ENCODE measurements around the gene DNAAF8. TPM values are rescaled to one million over a fixed set of nuclear protein-coding genes. Genes with fewer than 3 reads are reported as not detected.

The DNAAF8 gene
- polyA plus RNA-seq, 1 donor from 2014 or later, result 3.4 TPM

- Histone ChIP-seq H3K27me3 (ENCODE audit: insufficient read depth, low read depth, low read length) (no peaks in the 10 kb centered on the region), H3K9me2 (ENCODE audit: insufficient read depth, low read length) (no peaks in the 10 kb centered on the region), H3K9me3 (ENCODE audit: low read length) (no peaks in the 10 kb centered on the region), H3K36me3 (ENCODE audit: insufficient read depth, low read length) (no peaks in the 10 kb centered on the region), H3K4me3 (ENCODE audit: low read length) (peak overlapping the region; percentile 93), H3K9ac (ENCODE audit: low read length) (peak overlapping the region; percentile 82), H4K20me1 (ENCODE audit: insufficient read depth) (no peaks in the 10 kb centered on the region), H3K27ac (ENCODE audit: low read length) (peak overlapping the region; percentile 70), H3K4me2 (ENCODE audit: low read length) (peak overlapping the region; percentile 58), H2AFZ (ENCODE audit: low read depth, low read length) (peak overlapping the region; percentile 56), H3K79me2 (replicated peaks; ENCODE audit: insufficient read depth, low read length) (peaks cover 14% of the 10 kb centered on the region), H3F3A (ENCODE audit: insufficient read depth, low read length, poor library complexity, severe bottlenecking) (no peaks in the 10 kb centered on the region)
- no peak for TF ChIP-seq RAD21 (conservative IDR thresholded peaks at IDR 0.05)
- TF ChIP-seq CTCF (IDR thresholded peaks at IDR 0.05; ENCODE audit: poor library complexity, severe bottlenecking), result no peak
- no peak for TF ChIP-seq EZH2 (IDR thresholded peaks at IDR 0.05; ENCODE audit: borderline replicate concordance, insufficient read depth, low read length, poor library complexity, severe bottlenecking)
- no peak for TF ChIP-seq EP300 (conservative IDR thresholded peaks at IDR 0.05; ENCODE audit: poor library complexity, severe bottlenecking)
- TF ChIP-seq POLR2AphosphoS5 (IDR thresholded peaks at IDR 0.05), result no peak
- TF ChIP-seq MXI1 (conservative IDR thresholded peaks at IDR 0.05; ENCODE audit: poor library complexity, severe bottlenecking), result no peak
- no peak for TF ChIP-seq SMC3 (conservative IDR thresholded peaks at IDR 0.05; ENCODE audit: poor library complexity)
Measured at GRCh38 chr16:4733211-4733742, 1.1 kb upstream of the DNAAF8 start.

GRCh38 chr16:4733747-4734062, 632 bp upstream of the DNAAF8 start:
- Histone ChIP-seq H3K9ac (ENCODE audit: low read length) (peak overlapping the region; percentile 82), H3K4me2 (ENCODE audit: low read length) (peak overlapping the region; percentile 58), H3K27ac (ENCODE audit: low read length) (peak overlapping the region; percentile 70), H3K9me3 (ENCODE audit: low read length) (no peaks in the 10 kb centered on the region), H3K36me3 (ENCODE audit: insufficient read depth, low read length) (no peaks in the 10 kb centered on the region), H4K20me1 (ENCODE audit: insufficient read depth) (no peaks in the 10 kb centered on the region), H2AFZ (ENCODE audit: low read depth, low read length) (peak overlapping the region; percentile 56), H3F3A (ENCODE audit: insufficient read depth, low read length, poor library complexity, severe bottlenecking) (no peaks in the 10 kb centered on the region), H3K79me2 (replicated peaks; ENCODE audit: insufficient read depth, low read length) (peaks cover 14% of the 10 kb centered on the region), H3K27me3 (ENCODE audit: insufficient read depth, low read depth, low read length) (no peaks in the 10 kb centered on the region), H3K4me3 (ENCODE audit: low read length) (peak overlapping the region; percentile 93), H3K9me2 (ENCODE audit: insufficient read depth, low read length) (no peaks in the 10 kb centered on the region)
- TF ChIP-seq REST (IDR thresholded peaks at IDR 0.05; ENCODE audit: borderline replicate concordance), result peak; percentile 13
- no peak for TF ChIP-seq EP300 (conservative IDR thresholded peaks at IDR 0.05; ENCODE audit: poor library complexity, severe bottlenecking)
